Measurements from ENCODE around the gene EFNA2. TPM values are rescaled to one million over a fixed set of nuclear protein-coding genes. Genes with fewer than 3 reads are reported as not detected.
"Not testable (repeated sequence)": the region's sequence is repeated elsewhere in the genome, so short reads cannot be mapped to it uniquely, and the experiment has no call there.

Gene EFNA2
- total RNA-seq, 2 experiments from 2014 or later: not detected

GRCh38 chr19:1300744-1301490 lies 15.2 kb downstream of the EFNA2 start:
- TF ChIP-seq CTCF (IDR thresholded peaks at IDR 0.05): no peak
- Histone ChIP-seq H3K27me3 (ENCODE audit: control insufficient read depth in 1 of 2, insufficient read depth in 2 of 2, low read length in 2 of 2) (no peaks in the 10 kb centered on the region), H3K4me1 (ENCODE audit: insufficient read depth, low read length) (peaks cover 3% of the 10 kb centered on the region), H3K4me3 (ENCODE audit: low read length) (no peak overlapping the region), H3K9me3 (ENCODE audit: control insufficient read depth in 1 of 2, insufficient read depth in 1 of 2, low read length in 2 of 2) (peaks cover 0 to 8% of the 10 kb centered on the region in 2 experiments), H3K36me3 (ENCODE audit: insufficient read depth, low read length) (no peaks in the 10 kb centered on the region), H3K27ac (ENCODE audit: low read depth in 1 of 2, low read length in 2 of 2) (no peak overlapping the region)
- ATAC-seq (ENCODE audit: poor library complexity) (no peak), DNase-seq (no peak)
- intact Hi-C loops (cut with DNase I, micrococcal nuclease): no loop called here
- CTCF ChIA-PET: no interaction called here
- H3K4me3 Mint-ChIP-seq: no peak overlapping the region
- H3K9me3 Mint-ChIP-seq: no peaks in the 10 kb centered on the region
- no peaks in the 10 kb centered on the region for H3K36me3 Mint-ChIP-seq (ENCODE audit: low read depth)
- H3K27ac Mint-ChIP-seq: no peak overlapping the region
- POLR2A ChIA-PET: no interaction called here
- no peaks in the 10 kb centered on the region for H3K4me1 Mint-ChIP-seq (ENCODE audit: low read depth)
- peaks cover 12% of the 10 kb centered on the region for H3K27me3 Mint-ChIP-seq

GRCh38 chr19:1302533-1303239 lies 17.0 kb downstream of the EFNA2 start:
- H3K9me3 ChIP-seq (ENCODE audit: control insufficient read depth in 1 of 2, insufficient read depth in 1 of 2, low read length in 2 of 2): no peaks in the 10 kb centered on the region
- Mint-ChIP-seq H3K27me3 (peaks cover 4% of the 10 kb centered on the region), H3K4me3 (no peak overlapping the region), H3K4me1 (ENCODE audit: low read depth) (no peaks in the 10 kb centered on the region), H3K27ac (no peak overlapping the region), H3K9me3 (no peaks in the 10 kb centered on the region), H3K36me3 (ENCODE audit: low read depth) (no peaks in the 10 kb centered on the region)
- intact Hi-C loops (cut with DNase I, micrococcal nuclease): no loop called here
- no peak overlapping the region for H3K4me3 ChIP-seq (ENCODE audit: low read length)
- H3K27ac ChIP-seq (ENCODE audit: low read depth in 1 of 2, low read length in 2 of 2): no peak overlapping the region
- H3K4me1 ChIP-seq (ENCODE audit: insufficient read depth, low read length): no peaks in the 10 kb centered on the region
- no peak for DNase-seq
- ChIA-PET CTCF (no interaction called here), POLR2A (interaction anchor here (0.9 kb wide), 1 partner anchor 28 kb away, joined by 3 read pairs; the partner anchor contains the start of gene FAM174C)
- no peak for TF ChIP-seq CTCF (IDR thresholded peaks at IDR 0.05)
- H3K36me3 ChIP-seq (ENCODE audit: insufficient read depth, low read length): no peaks in the 10 kb centered on the region
- no peaks in the 10 kb centered on the region for H3K27me3 ChIP-seq (ENCODE audit: control insufficient read depth in 1 of 2, insufficient read depth in 2 of 2, low read length in 2 of 2)
- ATAC-seq (ENCODE audit: poor library complexity): no peak

GRCh38 chr19:1304197-1304924 lies 18.7 kb downstream of the EFNA2 start:
- no peak for TF ChIP-seq CTCF (IDR thresholded peaks at IDR 0.05)
- Histone ChIP-seq H3K27ac (ENCODE audit: low read depth in 1 of 2, low read length in 2 of 2) (no peak overlapping the region), H3K9me3 (ENCODE audit: control insufficient read depth in 1 of 2, insufficient read depth in 1 of 2, low read length in 2 of 2) (no peaks in the 10 kb centered on the region), H3K4me1 (ENCODE audit: insufficient read depth, low read length) (no peaks in the 10 kb centered on the region), H3K4me3 (ENCODE audit: low read length) (no peak overlapping the region), H3K36me3 (ENCODE audit: insufficient read depth, low read length) (no peaks in the 10 kb centered on the region), H3K27me3 (ENCODE audit: control insufficient read depth in 1 of 2, insufficient read depth in 2 of 2, low read length in 2 of 2) (no peaks in the 10 kb centered on the region)
- Mint-ChIP-seq H3K36me3 (ENCODE audit: low read depth) (no peaks in the 10 kb centered on the region), H3K9me3 (no peaks in the 10 kb centered on the region), H3K4me3 (no peak overlapping the region), H3K27me3 (no peaks in the 10 kb centered on the region), H3K4me1 (ENCODE audit: low read depth) (no peaks in the 10 kb centered on the region), H3K27ac (no peak overlapping the region)
- CTCF ChIA-PET: no interaction called here
- intact Hi-C loops (cut with DNase I, micrococcal nuclease): no loop called here
- DNase-seq (no peak), ATAC-seq (ENCODE audit: poor library complexity) (no peak)
- POLR2A ChIA-PET: no interaction called here

GRCh38 chr19:1305354-1305753 lies 19.7 kb downstream of the EFNA2 start:
- intact Hi-C loops (cut with DNase I, micrococcal nuclease); ATAC-seq (ENCODE audit: poor library complexity); H3K27ac Mint-ChIP-seq; H3K9me3 Mint-ChIP-seq; H3K4me3 ChIP-seq (ENCODE audit: low read length); CTCF ChIA-PET; H3K27me3 ChIP-seq (ENCODE audit: control insufficient read depth in 1 of 2, insufficient read depth in 2 of 2, low read length in 2 of 2); H3K4me1 ChIP-seq (ENCODE audit: insufficient read depth, low read length); H3K36me3 Mint-ChIP-seq (ENCODE audit: low read depth); H3K4me1 Mint-ChIP-seq (ENCODE audit: low read depth); DNase-seq; H3K36me3 ChIP-seq (ENCODE audit: insufficient read depth, low read length); H3K9me3 ChIP-seq (ENCODE audit: control insufficient read depth in 1 of 2, insufficient read depth in 1 of 2, low read length in 2 of 2); H3K4me3 Mint-ChIP-seq; POLR2A ChIA-PET; H3K27ac ChIP-seq (ENCODE audit: low read depth in 1 of 2, low read length in 2 of 2); H3K27me3 Mint-ChIP-seq: not testable (repeated sequence)
